GM21576 (cell line): Measurements from ENCODE around the gene TMEM245.

Experiments used
- ATAC-seq: cut with Tn5 transposase; IDR thresholded peaks from one replicate; pipeline ENCODE4 v1.9.1; 2021; ENCODE audit warnings: mild to moderate bottlenecking, moderate library complexity; ENCODE audit not compliant: unreplicated experiment

The TMEM245 gene

GRCh38 chr9:109031241-109031640, 88.5 kb downstream of the TMEM245 start:
- ATAC-seq: no peak

GRCh38 chr9:109030426-109030825, 89.3 kb downstream of the TMEM245 start:
- ATAC-seq: no peak

GRCh38 chr9:109028457-109028856, 91.3 kb downstream of the TMEM245 start:
- no peak for ATAC-seq

DNA sequence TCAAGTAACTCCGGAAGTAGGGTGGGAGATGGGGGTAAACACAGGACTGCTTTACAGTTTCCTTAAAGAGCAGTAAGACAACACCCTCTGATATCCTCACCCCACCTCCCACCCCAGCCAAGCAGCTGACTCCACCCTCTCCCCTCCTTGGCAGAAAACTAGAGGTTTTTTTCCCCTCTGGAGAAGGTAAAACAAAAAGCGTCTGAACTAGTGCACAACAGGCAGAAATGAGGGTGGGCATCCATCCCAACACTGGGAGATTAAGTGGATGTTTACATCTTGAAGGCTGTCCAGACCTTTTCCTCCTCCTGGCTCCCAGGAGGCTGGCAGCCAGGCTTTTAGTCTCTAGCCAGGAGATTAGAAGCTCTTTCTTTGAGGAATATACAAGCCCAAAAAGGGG, 92.6 kb downstream of the TMEM245 start:
- no peak for ATAC-seq

DNA sequence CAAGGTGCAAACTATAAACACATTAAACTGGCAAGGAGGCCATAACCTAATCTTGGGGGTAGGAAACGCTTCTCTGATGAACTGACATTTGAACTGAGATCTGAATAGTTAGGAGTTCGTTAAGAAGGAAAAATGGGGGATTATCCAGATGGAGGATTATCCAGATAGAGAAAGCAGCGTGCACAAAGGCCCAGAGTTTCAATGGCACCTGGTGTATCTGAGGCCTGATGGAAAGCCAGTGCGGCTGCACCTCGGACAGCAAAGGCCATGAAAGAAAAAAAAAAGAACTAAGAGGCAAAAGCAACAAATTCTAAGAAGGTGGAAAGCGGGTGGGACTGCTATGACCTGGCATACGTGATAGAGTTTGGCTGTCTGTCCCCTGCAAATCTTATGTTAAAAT, 93.4 kb downstream of the TMEM245 start:
- no peak for ATAC-seq

DNA sequence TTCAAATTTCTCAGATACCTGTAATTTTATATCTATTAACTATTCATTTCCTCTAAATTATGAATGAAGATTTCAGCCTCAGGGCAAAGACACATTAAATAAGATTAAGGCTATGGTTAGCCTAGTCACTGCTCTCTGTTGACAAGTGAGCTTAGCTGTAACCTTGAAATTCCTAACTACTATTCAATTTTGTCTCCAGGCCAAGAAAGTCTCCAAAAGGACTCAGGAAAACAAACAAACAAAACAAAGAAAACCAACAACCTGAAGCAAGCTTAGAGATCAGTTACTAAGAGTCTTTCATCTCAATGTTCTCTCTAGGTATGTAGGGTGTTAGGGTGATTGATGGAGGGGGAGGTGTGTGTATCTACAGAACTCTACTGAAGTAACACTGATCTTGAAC, 96.9 kb downstream of the TMEM245 start:
- ATAC-seq: no peak

DNA sequence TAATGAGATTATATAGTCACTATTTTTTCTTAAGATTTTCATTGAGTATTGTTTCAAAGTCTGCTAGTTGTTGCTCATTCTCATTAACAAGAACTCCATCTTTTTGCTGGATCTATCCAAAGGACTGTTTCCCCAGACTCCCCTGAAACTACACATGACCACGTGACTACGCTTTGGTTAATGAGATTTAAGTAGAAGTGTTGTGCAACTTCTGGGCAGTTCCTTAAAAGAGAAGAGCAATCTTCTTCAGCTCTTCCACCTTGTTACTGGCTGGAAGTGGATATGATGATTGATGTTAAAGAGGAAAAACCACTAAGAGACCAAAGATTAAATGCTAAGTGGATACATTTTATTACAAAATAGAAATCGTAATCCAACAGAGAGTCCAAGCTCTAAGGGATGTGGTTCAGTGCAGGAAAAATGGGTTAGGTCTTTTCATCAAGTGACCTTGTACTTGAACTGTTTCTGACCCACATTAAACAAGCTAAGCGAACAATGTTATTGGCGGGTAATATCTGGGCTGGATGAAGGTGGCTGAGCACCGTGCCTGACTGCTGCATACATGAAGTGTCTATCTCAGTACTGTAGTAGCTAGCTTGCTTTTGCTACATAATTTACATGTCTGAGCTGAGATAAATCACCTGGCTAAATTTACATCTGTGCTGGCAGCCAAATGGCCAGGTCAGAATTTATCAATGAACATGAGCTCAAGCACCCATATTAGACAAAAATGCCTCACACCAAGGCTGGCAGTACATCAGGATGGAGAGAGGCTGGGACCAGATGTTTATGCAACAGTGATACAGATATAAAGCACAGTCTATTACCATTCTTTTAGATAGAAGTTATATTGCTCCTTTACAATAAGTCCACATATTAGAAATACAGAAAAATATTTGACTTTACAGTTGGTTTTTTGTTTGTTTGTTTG, 98.9 kb downstream of the TMEM245 start:
- ATAC-seq: no peak

DNA sequence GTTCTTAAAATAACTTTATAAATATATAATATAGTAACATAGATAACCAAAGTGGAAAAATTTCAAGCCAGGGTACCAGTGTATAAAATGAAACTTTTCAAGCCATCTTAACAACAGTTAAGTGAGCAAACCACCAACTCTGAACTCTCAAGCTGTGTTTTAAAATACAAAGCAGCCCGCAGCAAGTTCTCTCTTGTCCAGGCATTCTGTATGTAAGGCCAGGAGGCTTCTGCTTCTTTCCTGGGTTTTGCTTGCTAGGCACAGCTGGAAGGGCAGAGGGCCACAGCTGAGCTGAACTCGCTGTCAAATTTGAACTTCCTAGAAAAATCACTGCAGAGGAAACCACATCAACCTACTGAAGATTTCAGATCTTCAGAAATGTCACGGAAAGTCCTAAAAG, 99.6 kb downstream of the TMEM245 start:
- ATAC-seq: no peak

DNA sequence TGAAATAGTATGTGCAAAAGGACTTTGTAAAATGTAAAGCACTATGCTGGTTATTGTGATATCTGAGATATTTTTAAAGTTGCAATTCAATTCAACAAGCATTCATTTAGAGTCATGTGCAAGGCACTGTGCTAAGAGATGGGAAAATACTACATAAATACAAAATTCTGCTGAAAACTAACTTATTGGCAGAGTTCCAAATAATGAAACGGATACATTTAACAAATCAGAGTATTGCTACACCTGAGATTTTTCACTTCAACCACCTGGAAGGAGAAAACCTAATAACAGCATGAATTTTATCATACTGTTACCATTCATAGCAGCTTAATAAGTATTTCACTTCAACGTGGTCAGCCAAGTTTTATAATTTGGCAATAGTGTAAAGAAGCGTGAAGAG, 100.3 kb downstream of the TMEM245 start:
- no peak for ATAC-seq

DNA sequence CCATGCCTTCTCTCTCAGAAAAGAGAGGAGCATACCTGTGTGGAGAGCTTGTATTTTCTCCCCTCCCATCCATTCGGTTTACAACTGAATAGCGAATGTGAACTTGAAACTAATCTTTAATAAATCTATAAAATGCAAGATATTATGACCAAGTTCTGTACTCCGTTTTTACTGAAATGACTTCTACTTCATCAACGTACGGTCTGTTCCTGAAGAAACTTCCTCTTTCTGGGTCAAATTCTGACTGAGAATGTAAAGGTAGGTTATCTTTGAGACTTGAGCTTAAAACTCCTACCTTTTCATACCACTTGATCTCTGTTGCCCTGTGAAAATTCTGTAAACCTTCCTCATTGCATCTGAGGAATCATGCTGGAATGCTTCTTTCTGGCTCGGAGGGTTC, 102.3 kb downstream of the TMEM245 start:
- peak; percentile 36 for ATAC-seq

DNA sequence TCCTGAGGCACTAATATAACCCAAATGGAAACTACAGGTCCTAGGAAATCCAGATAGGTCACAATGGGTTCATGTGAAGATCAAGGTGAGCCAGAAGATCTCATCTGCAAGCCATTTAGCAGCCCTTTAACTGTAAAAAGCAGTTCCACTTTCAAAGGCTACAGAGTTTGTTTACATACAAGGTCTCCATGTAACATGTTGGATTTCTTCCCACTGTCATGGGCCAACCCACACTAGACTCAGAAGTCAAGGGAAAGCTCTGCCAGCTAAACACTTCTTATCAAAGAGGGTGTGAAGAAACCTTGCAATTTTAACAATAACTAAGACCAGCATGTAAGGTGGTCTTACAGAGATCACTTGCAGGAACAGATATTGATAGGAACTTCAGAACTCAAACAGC, 102.7 kb downstream of the TMEM245 start:
- ATAC-seq: no peak

DNA sequence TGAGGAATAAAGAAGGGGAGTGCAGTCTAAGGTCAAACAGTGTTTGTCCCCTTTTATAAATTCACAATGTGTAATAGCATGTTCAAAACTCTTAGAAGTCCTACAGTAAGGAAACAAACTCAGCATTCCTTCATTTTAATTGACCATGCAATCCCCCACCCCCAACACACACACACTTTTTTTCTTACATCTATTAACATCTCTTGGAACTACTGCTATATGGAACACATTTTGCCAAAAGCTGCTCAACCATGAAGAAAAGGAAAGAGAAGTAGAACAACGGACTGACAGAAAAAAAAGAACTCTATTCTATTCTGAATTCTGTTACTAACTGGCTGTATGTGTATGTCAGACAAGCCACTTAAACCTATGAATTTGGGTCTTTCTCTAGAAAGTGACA, 103.6 kb downstream of the TMEM245 start:
- no peak for ATAC-seq

GRCh38 chr9:109014608-109015280, 105.0 kb downstream of the TMEM245 start:
- no peak for ATAC-seq

DNA sequence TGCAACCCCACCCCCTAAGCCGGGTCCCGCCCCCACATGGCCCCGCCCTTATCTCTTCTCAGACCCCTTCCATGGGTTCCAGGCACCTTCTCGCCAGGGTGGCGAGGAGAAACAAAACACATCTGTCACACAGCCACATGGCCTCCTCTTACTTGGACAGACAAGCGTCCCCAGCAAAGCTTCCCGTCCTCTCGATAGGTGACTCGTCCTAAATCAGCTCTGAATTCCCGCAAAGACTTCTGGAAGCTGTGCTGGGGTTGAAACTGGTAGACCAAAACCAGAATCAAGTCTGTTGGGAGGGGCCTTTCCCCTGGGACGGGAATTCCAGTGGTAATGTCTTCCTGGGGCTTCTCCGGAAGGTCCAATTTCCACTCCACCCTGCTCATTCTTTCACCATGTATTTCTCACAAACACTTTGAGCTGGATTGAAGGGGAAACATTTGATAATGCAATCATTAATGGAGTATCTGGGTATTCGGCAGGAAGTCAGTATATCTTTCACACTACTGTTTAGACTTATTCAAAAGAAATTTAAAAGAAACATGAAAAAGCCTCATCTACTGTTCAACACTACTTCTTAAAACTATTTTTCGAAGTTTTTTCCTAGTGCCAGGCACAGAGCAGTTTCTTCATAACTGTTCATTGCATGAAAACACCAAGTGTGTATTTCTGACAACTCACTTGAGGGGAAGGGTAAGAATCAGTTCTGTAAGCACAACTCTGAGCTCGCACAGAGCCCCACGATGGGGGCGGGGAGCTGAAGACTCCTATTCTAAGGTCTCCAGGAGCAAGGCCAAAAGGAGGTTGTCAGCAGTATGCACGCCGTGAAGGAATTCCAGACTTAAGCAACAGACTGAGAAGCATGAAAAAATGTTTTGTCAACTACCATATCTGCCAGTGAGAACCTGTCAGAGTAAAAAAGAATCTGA, 105.8 kb downstream of the TMEM245 start:
- ATAC-seq: no peak

GRCh38 chr9:109012876-109013678, 106.7 kb downstream of the TMEM245 start, which contains the start of gene CTNNAL1:
TSS of gene CTNNAL1 (minus strand) at chr9:109013499. CDS start at chr9:109013442, 57 bp downstream.
- peak; percentile 65 for ATAC-seq

DNA sequence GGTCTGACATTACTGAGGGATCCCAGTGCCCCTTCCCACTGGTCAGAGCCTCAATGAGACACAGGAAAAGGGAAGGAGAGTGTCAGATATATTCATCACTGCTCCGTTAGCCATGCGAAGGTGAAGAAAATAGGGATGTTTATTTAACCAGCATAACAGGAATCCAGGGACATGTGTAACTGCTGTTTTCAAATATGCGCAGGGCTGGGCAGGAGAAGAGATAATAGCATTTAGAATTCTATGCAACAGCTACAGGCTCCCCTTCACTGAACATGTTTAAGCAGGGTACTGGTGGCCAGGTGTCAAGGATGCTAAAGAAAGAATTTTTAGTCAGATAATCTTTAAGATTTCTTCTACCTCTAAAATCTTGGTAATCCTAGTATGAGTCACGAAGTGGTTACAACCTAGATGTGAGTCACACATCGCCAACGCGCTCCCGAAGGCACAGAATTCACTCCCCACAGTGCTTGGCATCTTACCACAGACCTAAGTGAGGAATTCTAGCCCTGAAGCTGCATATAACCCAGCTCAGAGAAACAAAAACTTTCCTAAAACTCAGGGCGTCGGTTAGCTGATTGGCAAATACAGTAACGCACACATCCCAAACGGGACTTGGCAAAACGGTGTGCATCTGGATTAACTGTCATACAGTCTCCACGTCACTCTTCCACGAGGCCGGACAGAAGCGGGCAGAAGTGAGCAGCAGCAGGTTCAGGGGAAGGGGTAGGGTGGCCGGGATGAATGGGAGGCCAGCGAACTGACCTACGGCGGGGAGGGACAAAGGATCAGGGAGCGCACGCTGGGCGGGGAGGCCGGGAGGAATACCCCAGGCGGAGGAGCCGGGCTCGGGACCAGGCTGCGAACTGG, 107.5 kb downstream of the TMEM245 start:
- peak; percentile 20 for ATAC-seq

- ATAC-seq: no peak
These were observed 108.5 kb downstream of the TMEM245 start for GRCh38 chr9:109011231-109011671.

DNA sequence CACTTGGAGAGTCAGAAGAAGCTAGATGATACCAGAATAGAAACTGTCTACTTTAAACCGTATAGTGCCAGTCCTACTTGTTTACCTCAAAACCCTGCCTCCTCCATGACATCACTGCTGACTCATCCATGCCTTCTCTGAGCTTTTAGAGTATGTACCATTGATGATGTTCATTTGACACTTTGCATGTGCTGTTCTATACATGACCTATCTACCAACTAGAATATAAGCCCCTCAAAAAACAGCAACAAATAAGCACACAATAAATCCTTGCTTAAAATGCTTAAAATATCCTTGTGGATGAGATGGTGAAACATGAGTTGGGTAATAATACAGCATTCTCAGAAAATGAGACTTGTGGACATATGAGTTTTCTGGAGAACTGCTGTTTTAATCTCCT, 109.0 kb downstream of the TMEM245 start:
- ATAC-seq: peak; percentile 49

DNA sequence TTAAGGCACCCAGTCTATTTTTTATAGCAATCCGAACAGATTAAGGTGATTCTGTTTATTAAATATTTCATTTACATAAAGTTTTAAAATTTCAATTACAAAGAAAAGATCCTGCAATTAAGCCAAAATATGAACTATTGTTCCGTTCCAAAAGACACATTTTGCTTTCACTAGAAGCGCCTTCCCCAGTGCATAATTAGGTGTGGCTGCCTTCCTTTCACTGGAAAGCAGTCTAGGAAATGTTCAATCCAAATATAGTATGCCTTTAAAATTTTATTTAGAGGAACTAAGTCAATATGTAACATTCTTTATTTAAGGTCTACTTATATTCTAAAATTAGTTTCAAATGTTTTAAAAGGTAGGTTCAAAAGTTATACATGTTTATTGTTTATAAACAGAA, 114.1 kb downstream of the TMEM245 start:
- ATAC-seq: no peak
